HepG2 (cell line): ENCODE measurements around the gene DDR1. TPM values are rescaled to one million over a fixed set of nuclear protein-coding genes. Genes with fewer than 3 reads are reported as not detected.
A peak's percentile ranks its signal among the peaks of the same experiment; 100 is the strongest.

Experiments
- ARNTL ChIP-seq: sonication (generic); formaldehyde crosslinking; IDR thresholded peaks from 2 replicates; pipeline ENCODE4 v1.4.0; 2020; ENCODE audit warnings: mild to moderate bottlenecking, missing genetic modification reagents
- FOXC1 ChIP-seq: sonication (generic); formaldehyde crosslinking; IDR thresholded peaks from 2 replicates; pipeline ENCODE4 v1.8.0; 2022; ENCODE audit warnings: mild to moderate bottlenecking, missing genetic modification reagents, borderline replicate concordance
- GATA4 ChIP-seq: sonication (generic); IDR thresholded peaks from 2 replicates; pipeline ENCODE4 v1.6.1; 2016; ENCODE audit warnings: antibody characterized with exemption, low read depth, borderline replicate concordance
- HIC2 ChIP-seq: sonication (generic); formaldehyde crosslinking; IDR thresholded peaks from 2 replicates; pipeline ENCODE4 v1.9.0; 2022; ENCODE audit warnings: low read depth, missing genetic modification reagents
- MXD1 ChIP-seq: sonication (generic); formaldehyde crosslinking; IDR thresholded peaks from 2 replicates; pipeline ENCODE4 v1.4.0; 2020; ENCODE audit warnings: mild to moderate bottlenecking, missing genetic modification reagents
- PLSCR1 ChIP-seq: sonication (generic); formaldehyde crosslinking; IDR thresholded peaks from 2 replicates; pipeline ENCODE4 v1.5.0; 2020; ENCODE audit warnings: missing genetic modification reagents, mild to moderate bottlenecking, borderline replicate concordance
- ZBTB7A ChIP-seq: sonication (generic); formaldehyde crosslinking; IDR thresholded peaks from 2 replicates; pipeline ENCODE4 v1.8.0; 2022; ENCODE audit warnings: mild to moderate bottlenecking, missing genetic modification reagents
- ZFP90 ChIP-seq: sonication (generic); formaldehyde crosslinking; IDR thresholded peaks from 2 replicates; pipeline ENCODE4 v1.8.0; 2022; ENCODE audit warnings: missing genetic modification reagents, mild to moderate bottlenecking, inconsistent platforms, borderline replicate concordance
- ZNF143 ChIP-seq: sonication (generic); formaldehyde crosslinking; IDR thresholded peaks from 2 replicates; pipeline ENCODE4 v1.4.0; 2020; ENCODE audit warnings: missing genetic modification reagents
- ZNF333 ChIP-seq: sonication (generic); formaldehyde crosslinking; IDR thresholded peaks from 2 replicates; pipeline ENCODE4 v1.4.0; 2020; ENCODE audit warnings: mild to moderate bottlenecking, missing genetic modification reagents, borderline replicate concordance
- ZNF33B ChIP-seq: sonication (generic); formaldehyde crosslinking; IDR thresholded peaks from 2 replicates; pipeline ENCODE4 v1.5.1; 2020; ENCODE audit warnings: mild to moderate bottlenecking, missing genetic modification reagents
- ZNF496 ChIP-seq: sonication (generic); formaldehyde crosslinking; IDR thresholded peaks from 2 replicates; pipeline ENCODE4 v1.8.1; 2023; ENCODE audit warnings: mild to moderate bottlenecking, moderate library complexity, missing genetic modification reagents; ENCODE audit not compliant: insufficient replicate concordance
- ZNF780A ChIP-seq: sonication (generic); formaldehyde crosslinking; IDR thresholded peaks from 2 replicates; pipeline ENCODE4 v1.8.0; 2022; ENCODE audit warnings: mild to moderate bottlenecking, missing genetic modification reagents, moderate library complexity
- ZNF839 ChIP-seq: sonication (generic); formaldehyde crosslinking; IDR thresholded peaks from 2 replicates; pipeline ENCODE4 v1.4.0; 2020; ENCODE audit warnings: missing genetic modification reagents, mild to moderate bottlenecking, borderline replicate concordance
- polyA plus RNA-seq, 8 experiments: library from polyadenylated mRNA; depleted of rRNA in 3 of 8; stranded (reverse) in 7 of 8; unstranded in 1 of 8; fragments of >200 nt; fragmentation: Illumina TruSeq in 4 of 8; extraction: Trizol in 4 of 8; gene quantifications; 2 replicates each; pipeline versions ENCODE4 v1.2.1 to v1.2.3, GENCODE V29; 2011 to 2016; ENCODE audit warnings: low read depth in 4 of 8, missing spikeins in 1 of 8, mixed read lengths in 1 of 8; ENCODE audit not compliant: insufficient read depth in 1 of 8
- total RNA-seq, 5 experiments: library from RNA; depleted of rRNA; stranded (reverse); fragments of >200 nt; fragmentation: Illumina TruSeq; extraction: Trizol; gene quantifications; 2 replicates each; pipeline ENCODE4 v1.2.3, GENCODE V29; 2016; ENCODE audit warnings: low read depth in 1 of 5
- TF ChIP-seq, protein P1 (sequence below): IDR thresholded peaks from 2 replicates; pipeline ENCODE4 v1.6.1; 2012; ENCODE audit warnings: low read length, improper control_type of control experiment
- TF ChIP-seq, protein P2 (sequence below): sonication (generic); formaldehyde crosslinking; conservative IDR thresholded peaks from 2 replicates; pipeline ENCODE4 v1.4.0; 2020; ENCODE audit warnings: missing genetic modification reagents
- TF ChIP-seq, protein P3 (sequence below): sonication (generic); formaldehyde crosslinking; IDR thresholded peaks from 2 replicates; pipeline ENCODE4 v1.5.1; 2020; ENCODE audit warnings: missing genetic modification reagents, mild to moderate bottlenecking, borderline replicate concordance
- TF ChIP-seq, protein P4 (sequence below): IDR thresholded peaks from 2 replicates; pipeline ENCODE4 v1.6.1; 2018; ENCODE audit warnings: missing genetic modification reagents, mild to moderate bottlenecking, missing compliant biosample characterization

DDR1 gene
- total and polyA plus RNA-seq, 2 of the 13 experiments (the other 11 are each of a cell fraction or from before 2014, with no cell fraction given) = 16.7 to 20.2 TPM

- TF ChIP-seq, protein P1, sequence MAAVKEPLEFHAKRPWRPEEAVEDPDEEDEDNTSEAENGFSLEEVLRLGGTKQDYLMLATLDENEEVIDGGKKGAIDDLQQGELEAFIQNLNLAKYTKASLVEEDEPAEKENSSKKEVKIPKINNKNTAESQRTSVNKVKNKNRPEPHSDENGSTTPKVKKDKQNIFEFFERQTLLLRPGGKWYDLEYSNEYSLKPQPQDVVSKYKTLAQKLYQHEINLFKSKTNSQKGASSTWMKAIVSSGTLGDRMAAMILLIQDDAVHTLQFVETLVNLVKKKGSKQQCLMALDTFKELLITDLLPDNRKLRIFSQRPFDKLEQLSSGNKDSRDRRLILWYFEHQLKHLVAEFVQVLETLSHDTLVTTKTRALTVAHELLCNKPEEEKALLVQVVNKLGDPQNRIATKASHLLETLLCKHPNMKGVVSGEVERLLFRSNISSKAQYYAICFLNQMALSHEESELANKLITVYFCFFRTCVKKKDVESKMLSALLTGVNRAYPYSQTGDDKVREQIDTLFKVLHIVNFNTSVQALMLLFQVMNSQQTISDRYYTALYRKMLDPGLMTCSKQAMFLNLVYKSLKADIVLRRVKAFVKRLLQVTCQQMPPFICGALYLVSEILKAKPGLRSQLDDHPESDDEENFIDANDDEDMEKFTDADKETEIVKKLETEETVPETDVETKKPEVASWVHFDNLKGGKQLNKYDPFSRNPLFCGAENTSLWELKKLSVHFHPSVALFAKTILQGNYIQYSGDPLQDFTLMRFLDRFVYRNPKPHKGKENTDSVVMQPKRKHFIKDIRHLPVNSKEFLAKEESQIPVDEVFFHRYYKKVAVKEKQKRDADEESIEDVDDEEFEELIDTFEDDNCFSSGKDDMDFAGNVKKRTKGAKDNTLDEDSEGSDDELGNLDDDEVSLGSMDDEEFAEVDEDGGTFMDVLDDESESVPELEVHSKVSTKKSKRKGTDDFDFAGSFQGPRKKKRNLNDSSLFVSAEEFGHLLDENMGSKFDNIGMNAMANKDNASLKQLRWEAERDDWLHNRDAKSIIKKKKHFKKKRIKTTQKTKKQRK = no peak
- TF ChIP-seq, protein P2, sequence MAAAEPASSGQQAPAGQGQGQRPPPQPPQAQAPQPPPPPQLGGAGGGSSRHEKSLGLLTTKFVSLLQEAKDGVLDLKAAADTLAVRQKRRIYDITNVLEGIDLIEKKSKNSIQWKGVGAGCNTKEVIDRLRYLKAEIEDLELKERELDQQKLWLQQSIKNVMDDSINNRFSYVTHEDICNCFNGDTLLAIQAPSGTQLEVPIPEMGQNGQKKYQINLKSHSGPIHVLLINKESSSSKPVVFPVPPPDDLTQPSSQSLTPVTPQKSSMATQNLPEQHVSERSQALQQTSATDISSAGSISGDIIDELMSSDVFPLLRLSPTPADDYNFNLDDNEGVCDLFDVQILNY (CRISPR knock-in tag) = peak; percentile 78; the same call in 1 of the 2 replicates
- TF ChIP-seq ZNF33B (CRISPR knock-in tag) (0 out of 2 replicates have a peak, but pooled peaks have one; percentile 57), ZNF780A (CRISPR knock-in tag) (peak; percentile 92), MXD1 (CRISPR knock-in tag) (peak; percentile 96), ZNF839 (CRISPR knock-in tag) (no peak), ZBTB7A (CRISPR knock-in tag) (peak; percentile 82), ZNF496 (CRISPR knock-in tag) (no peak), HIC2 (CRISPR knock-in tag) (no peak; the same call in 1 of the 2 replicates), PLSCR1 (CRISPR knock-in tag) (peak; percentile 85; the same call in 1 of the 2 replicates), FOXC1 (CRISPR knock-in tag) (peak; percentile 92; the same call in 1 of the 2 replicates), ZNF143 (peak; percentile 86), ARNTL (peak; percentile 80), GATA4 (peak; percentile 61; the same call in 1 of the 2 replicates), ZFP90 (CRISPR knock-in tag) (peak; percentile 92; the same call in 1 of the 2 replicates), ZNF333 (peak; percentile 99)
- TF ChIP-seq, protein P3, sequence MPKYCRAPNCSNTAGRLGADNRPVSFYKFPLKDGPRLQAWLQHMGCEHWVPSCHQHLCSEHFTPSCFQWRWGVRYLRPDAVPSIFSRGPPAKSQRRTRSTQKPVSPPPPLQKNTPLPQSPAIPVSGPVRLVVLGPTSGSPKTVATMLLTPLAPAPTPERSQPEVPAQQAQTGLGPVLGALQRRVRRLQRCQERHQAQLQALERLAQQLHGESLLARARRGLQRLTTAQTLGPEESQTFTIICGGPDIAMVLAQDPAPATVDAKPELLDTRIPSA (CRISPR knock-in tag) = no peak
- TF ChIP-seq, protein P4, sequence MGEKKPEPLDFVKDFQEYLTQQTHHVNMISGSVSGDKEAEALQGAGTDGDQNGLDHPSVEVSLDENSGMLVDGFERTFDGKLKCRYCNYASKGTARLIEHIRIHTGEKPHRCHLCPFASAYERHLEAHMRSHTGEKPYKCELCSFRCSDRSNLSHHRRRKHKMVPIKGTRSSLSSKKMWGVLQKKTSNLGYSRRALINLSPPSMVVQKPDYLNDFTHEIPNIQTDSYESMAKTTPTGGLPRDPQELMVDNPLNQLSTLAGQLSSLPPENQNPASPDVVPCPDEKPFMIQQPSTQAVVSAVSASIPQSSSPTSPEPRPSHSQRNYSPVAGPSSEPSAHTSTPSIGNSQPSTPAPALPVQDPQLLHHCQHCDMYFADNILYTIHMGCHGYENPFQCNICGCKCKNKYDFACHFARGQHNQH (CRISPR knock-in tag) = peak; percentile 90; the same call in 1 of the 2 replicates
These were observed 29.9 kb downstream of the DDR1 start, which contains the start of gene VARS2 (continued) for GRCh38 chr6:30914076-30914853.
